CD14-positive monocyte (primary cell): ENCODE results near the gene ZNF610. TPM values are rescaled to one million over a fixed set of nuclear protein-coding genes. Genes with fewer than 3 reads are reported as not detected.

Experiments
- DNase-seq, 3 donors: peaks; one replicate each; pipeline ENCODE4 v3.0.0-alpha.2; 2011 to 2022
- H2AFZ ChIP-seq: 2 replicates; pipeline ENCODE4 v1.6.0; 2012; ENCODE audit warnings: mild to moderate bottlenecking, low read depth, low read length, inconsistent platforms; ENCODE audit not compliant: insufficient read depth, poor library complexity, severe bottlenecking
- H3K27ac ChIP-seq, 2 donors: 1 replicate in 1 of 2; 2 replicates in 1 of 2; pipeline ENCODE4 v1.5.1; 2012 to 2013; ENCODE audit warnings: low read length in 2 of 2, control low read depth in 1 of 2, inconsistent platforms in 1 of 2, low read depth in 1 of 2, mild to moderate bottlenecking in 1 of 2
- H3K27me3 ChIP-seq, 2 donors: one replicate each; pipeline versions ENCODE4 v1.6.0 to v1.6.1; 2011 to 2013; ENCODE audit warnings: low read length in 2 of 2; ENCODE audit not compliant: control insufficient read depth in 2 of 2, insufficient read depth in 2 of 2
- H3K36me3 ChIP-seq, 2 donors: replicated peaks in 1 of 2; 1 replicate in 1 of 2; 2 replicates in 1 of 2; pipeline versions ENCODE4 v1.5.1 to v1.6.1; 2012 to 2013; ENCODE audit warnings: low read length in 2 of 2, control low read depth in 1 of 2, inconsistent platforms in 1 of 2, mild to moderate bottlenecking in 1 of 2; ENCODE audit not compliant: insufficient read depth in 2 of 2, control insufficient read depth in 1 of 2
- H3K4me1 ChIP-seq, 2 donors: 1 replicate in 1 of 2; 2 replicates in 1 of 2; pipeline versions ENCODE4 v1.5.1 to v1.6.1; 2012 to 2013; ENCODE audit warnings: low read length in 2 of 2, control low read depth in 1 of 2, inconsistent platforms in 1 of 2, mild to moderate bottlenecking in 1 of 2, moderate library complexity in 1 of 2; ENCODE audit not compliant: insufficient read depth in 2 of 2, control insufficient read depth in 1 of 2
- H3K4me2 ChIP-seq: replicated peaks from 2 replicates; pipeline ENCODE3; 2012; ENCODE audit warnings: low read length, moderate library complexity, mild to moderate bottlenecking; ENCODE audit not compliant: poor library complexity, severe bottlenecking; ENCODE audit errors: extremely low read depth
- H3K4me3 ChIP-seq, 3 experiments: fragments of 200-600 bp in 1 of 3; sonication (generic) in 1 of 3; replicated peaks in 1 of 3; 1 replicate in 2 of 3; 2 replicates in 1 of 3; pipeline ENCODE4 v1.5.1; 2011 to 2013; ENCODE audit warnings: low read length in 3 of 3, mild to moderate bottlenecking in 3 of 3, control low read depth in 2 of 3, low read depth in 2 of 3, inconsistent platforms in 1 of 3, moderate library complexity in 1 of 3
- H3K79me2 ChIP-seq: 2 replicates; pipeline ENCODE4 v1.6.0; 2012; ENCODE audit warnings: mild to moderate bottlenecking, control low read depth, inconsistent platforms, low read length, moderate library complexity; ENCODE audit not compliant: insufficient read depth
- H3K9ac ChIP-seq: 2 replicates; pipeline ENCODE4 v1.6.0; 2017; ENCODE audit warnings: low read length, mild to moderate bottlenecking; ENCODE audit not compliant: insufficient read depth, poor library complexity, severe bottlenecking
- H3K9me3 ChIP-seq, 2 donors: replicated peaks in 1 of 2; 1 replicate in 1 of 2; 2 replicates in 1 of 2; pipeline versions ENCODE4 v1.5.1 to v1.6.1; 2012 to 2013; ENCODE audit warnings: low read length in 2 of 2, control low read depth in 1 of 2; ENCODE audit not compliant: control insufficient read depth in 1 of 2, insufficient read depth in 1 of 2
- H4K20me1 ChIP-seq: 2 replicates; pipeline ENCODE4 v1.6.0; 2012; ENCODE audit warnings: mild to moderate bottlenecking, low read length, control low read depth, moderate library complexity; ENCODE audit not compliant: insufficient read depth
- H3K27ac Mint-ChIP-seq, 7 donors: one replicate each; pipeline ENCODE4 v1.8.0; 2020; ENCODE audit warnings: mild to moderate bottlenecking in 7 of 7, mixed read lengths in 7 of 7, moderate library complexity in 6 of 7, inconsistent platforms in 2 of 7
- H3K27me3 Mint-ChIP-seq, 3 donors: one replicate each; pipeline ENCODE4 v1.8.0; 2021 to 2022; ENCODE audit warnings: low read depth in 3 of 3, mild to moderate bottlenecking in 3 of 3, mixed read lengths in 3 of 3, moderate library complexity in 3 of 3, inconsistent platforms in 1 of 3
- H3K36me3 Mint-ChIP-seq, 2 donors: one replicate each; pipeline ENCODE4 v1.8.0; 2020; ENCODE audit warnings: mixed read lengths in 2 of 2, inconsistent platforms in 1 of 2, mild to moderate bottlenecking in 1 of 2
- H3K4me1 Mint-ChIP-seq: one replicate; pipeline ENCODE4 v1.8.0; 2020; ENCODE audit warnings: mild to moderate bottlenecking, mixed read lengths
- H3K4me3 Mint-ChIP-seq, 2 donors: one replicate each; pipeline ENCODE4 v1.8.0; 2020; ENCODE audit warnings: mild to moderate bottlenecking in 2 of 2, mixed read lengths in 2 of 2, moderate library complexity in 1 of 2
- H3K9me3 Mint-ChIP-seq, 7 donors: one replicate each; pipeline ENCODE4 v1.8.0; 2020 to 2022; ENCODE audit warnings: mixed read lengths in 7 of 7, mild to moderate bottlenecking in 6 of 7, moderate library complexity in 6 of 7, inconsistent platforms in 2 of 7
- WGBS: methylation state at CpG from one replicate; pipeline ENCODE4 v1.1.5; 2013; ENCODE audit warnings: missing lambda C conversion rate; ENCODE audit not compliant: insufficient coverage; 5-methylcytosine and 5-hydroxymethylcytosine counted together
- intact Hi-C, 2 donors: fragments of 100-400 bp; cut with micrococcal nuclease; formaldehyde crosslinking; loops; one replicate each; pipeline versions ENCODE4 v1.15.0 to v1.15.1; 2023
- polyA plus RNA-seq, 3 donors: library from polyadenylated mRNA; depleted of rRNA in 1 of 3; unstranded in 2 of 3; stranded (reverse) in 1 of 3; fragments of 300-500 nt in 2 of 3; fragments of >200 nt in 1 of 3; fragmentation: Illumina TruSeq in 2 of 3; gene quantifications; 1 replicate in 2 of 3; 2 replicates in 1 of 3; pipeline ENCODE4 v1.2.3, GENCODE V29; 2012 to 2021
- TF ChIP-seq, protein P1 (sequence below): fragments of 200-600 bp; IDR thresholded peaks from one replicate; pipeline ENCODE4 v1.8.0; 2022; ENCODE audit warnings: antibody characterized with exemption, mild to moderate bottlenecking

ZNF610 gene
- polyA plus RNA-seq, 3 donors: not detected

DNA sequence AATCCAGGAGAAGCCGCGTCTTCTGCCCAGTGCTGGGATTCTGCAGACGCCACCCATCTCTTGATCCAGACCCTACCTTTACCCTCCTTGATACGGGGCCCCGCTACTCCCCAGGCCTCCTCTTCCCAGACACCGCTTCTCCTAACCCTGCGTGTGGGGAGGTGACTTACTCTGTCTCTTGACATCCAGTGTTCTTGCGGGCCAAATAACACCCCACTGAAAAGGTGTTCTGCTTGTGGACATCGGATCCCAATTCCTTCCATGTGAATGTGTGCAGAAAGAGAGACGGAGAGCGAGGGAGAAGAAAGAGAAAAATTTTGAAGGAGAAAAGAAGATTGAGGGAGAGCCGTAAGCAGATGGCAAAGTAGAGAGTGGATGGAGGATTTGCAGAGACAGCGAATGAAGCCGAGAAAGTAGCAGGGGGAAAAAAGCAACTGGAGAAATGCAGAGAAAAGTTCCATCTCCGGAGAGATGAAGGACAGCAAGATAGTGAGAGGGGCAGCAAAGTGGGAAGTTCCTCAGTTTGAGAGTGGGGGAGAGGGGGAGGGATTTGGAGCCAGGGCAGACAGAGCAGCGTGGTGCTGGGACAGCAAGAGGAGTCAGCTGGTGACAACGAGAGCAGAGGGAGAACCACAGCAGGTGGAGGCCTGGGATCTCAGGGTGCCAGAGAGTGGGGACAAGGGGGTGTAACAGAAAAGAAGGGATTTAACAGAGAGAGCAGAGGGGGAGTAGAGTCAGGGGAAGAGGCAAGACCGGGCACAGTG is 38.3 kb upstream of the ZNF610 start:
- Histone ChIP-seq H3K79me2 (peaks cover 3% of the 10 kb centered on the region), H3K36me3 (peaks cover 29 to 40% of the 10 kb centered on the region in 2 donors), H3K4me1 (peaks cover 15 to 18% of the 10 kb centered on the region in 2 donors), H4K20me1 (no peaks in the 10 kb centered on the region), H3K9me3 (peaks cover 43 to 55% of the 10 kb centered on the region in 2 donors), H3K27ac (peak overlapping the region; percentile 88 to 94), H3K4me3 (peak overlapping the region; percentile 75 to 94 (median 93)), H2AFZ (peak overlapping the region; percentile 92), H3K9ac (peak overlapping the region; percentile 91), H3K4me2 (peak overlapping the region; percentile 91), H3K27me3 (no peaks in the 10 kb centered on the region)
- Mint-ChIP-seq H3K4me3 (peak overlapping the region; percentile 95 to 97), H3K4me1 (peaks cover 17% of the 10 kb centered on the region), H3K36me3 (peaks cover 37 to 54% of the 10 kb centered on the region in 2 donors), H3K27ac (peak overlapping the region; percentile 91 to 98 (median 94)), H3K9me3 (peaks cover 46 to 70% (median 60%) of the 10 kb centered on the region in 7 donors), H3K27me3 (peaks cover 0 to 1% (median 0%) of the 10 kb centered on the region in 3 donors)
- TF ChIP-seq, protein P1, sequence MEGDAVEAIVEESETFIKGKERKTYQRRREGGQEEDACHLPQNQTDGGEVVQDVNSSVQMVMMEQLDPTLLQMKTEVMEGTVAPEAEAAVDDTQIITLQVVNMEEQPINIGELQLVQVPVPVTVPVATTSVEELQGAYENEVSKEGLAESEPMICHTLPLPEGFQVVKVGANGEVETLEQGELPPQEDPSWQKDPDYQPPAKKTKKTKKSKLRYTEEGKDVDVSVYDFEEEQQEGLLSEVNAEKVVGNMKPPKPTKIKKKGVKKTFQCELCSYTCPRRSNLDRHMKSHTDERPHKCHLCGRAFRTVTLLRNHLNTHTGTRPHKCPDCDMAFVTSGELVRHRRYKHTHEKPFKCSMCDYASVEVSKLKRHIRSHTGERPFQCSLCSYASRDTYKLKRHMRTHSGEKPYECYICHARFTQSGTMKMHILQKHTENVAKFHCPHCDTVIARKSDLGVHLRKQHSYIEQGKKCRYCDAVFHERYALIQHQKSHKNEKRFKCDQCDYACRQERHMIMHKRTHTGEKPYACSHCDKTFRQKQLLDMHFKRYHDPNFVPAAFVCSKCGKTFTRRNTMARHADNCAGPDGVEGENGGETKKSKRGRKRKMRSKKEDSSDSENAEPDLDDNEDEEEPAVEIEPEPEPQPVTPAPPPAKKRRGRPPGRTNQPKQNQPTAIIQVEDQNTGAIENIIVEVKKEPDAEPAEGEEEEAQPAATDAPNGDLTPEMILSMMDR: no peak
- peak in 2 of 3 donors; percentile 6 to 7 for DNase-seq
- intact Hi-C loops: loop anchor here (1.0 to 10.0 kb wide), 6 partner anchors 28 to 1167 kb away; partner anchors contain the start of genes ZNF813 (in 2 of the 2), ZNF766 (in 1 of the 2) and ZNF808 (in 1 of the 2)
- 30% methylated on average over 10 of the region's 18 CpGs for WGBS

DNA sequence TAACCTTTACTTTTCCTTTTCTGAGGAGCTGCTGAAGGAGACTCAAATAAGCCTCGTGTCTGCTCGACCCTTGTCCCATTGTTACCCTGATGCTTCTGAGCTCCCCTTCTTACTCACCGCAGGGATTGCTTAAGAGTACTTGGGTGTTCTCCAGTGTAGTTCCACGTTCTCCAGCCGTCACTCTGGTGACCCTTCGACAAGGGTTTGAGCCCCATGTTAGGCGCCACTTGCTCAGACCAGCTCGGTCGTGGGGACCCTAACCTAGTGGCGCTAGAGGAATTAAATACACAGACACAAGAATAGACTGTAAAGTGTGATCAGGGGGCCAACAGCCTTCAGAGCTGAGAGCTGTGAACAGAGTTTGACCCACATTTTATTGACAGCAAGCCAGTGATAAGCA is 28.8 kb upstream of the ZNF610 start:
- Mint-ChIP-seq H3K4me1 (no peaks in the 10 kb centered on the region), H3K27ac (peak overlapping the region in 1 of 7 donors; percentile 27), H3K9me3 (peaks cover 60 to 95% (median 80%) of the 10 kb centered on the region in 7 donors), H3K27me3 (no peaks in the 10 kb centered on the region), H3K36me3 (peaks cover 77 to 92% of the 10 kb centered on the region in 2 donors), H3K4me3 (no peak overlapping the region)
- H3K9ac ChIP-seq: no peak overlapping the region
- H4K20me1 ChIP-seq: no peaks in the 10 kb centered on the region
- H3K36me3 ChIP-seq: peaks cover 20 to 86% of the 10 kb centered on the region in 2 donors
- no peak for DNase-seq
- no peak overlapping the region for H2AFZ ChIP-seq
- H3K27me3 ChIP-seq: no peaks in the 10 kb centered on the region
- no peaks in the 10 kb centered on the region for H3K4me1 ChIP-seq
- intact Hi-C loops: no loop called here
- H3K4me3 ChIP-seq: peak overlapping the region in 1 of 3 experiments; percentile 43
- no peak overlapping the region for H3K27ac ChIP-seq
- H3K79me2 ChIP-seq: no peaks in the 10 kb centered on the region
- H3K9me3 ChIP-seq: peaks cover 77 to 98% of the 10 kb centered on the region in 2 donors
- 93% methylated on average over 9 of the region's 10 CpGs for WGBS
- H3K4me2 ChIP-seq: no peak overlapping the region
- TF ChIP-seq, protein P1: no peak
